Glomerular endothelial cell (primary cell): ENCODE results near the gene ELMO2. TPM values are rescaled to one million over a fixed set of nuclear protein-coding genes. Genes with fewer than 3 reads are reported as not detected.

Experiments used
- DNase-seq: peaks from one replicate; pipeline ENCODE4 v3.0.0-alpha.2; 2011; ENCODE audit warnings: low read depth, low spot score; ENCODE audit errors: extremely low read depth
- total RNA-seq: library from RNA; depleted of rRNA; stranded (reverse); fragments of >200 nt; gene quantifications from 2 replicates; pipeline ENCODE4 v1.2.3, GENCODE V29; 2015

The ELMO2 gene
- 34.0 and 38.8 TPM in 2 replicates for total RNA-seq

- DNase-seq, result peak; percentile 72
Observed at GRCh38 chr20:46406200-46406985, at the start of gene ELMO2. TSS of gene ELMO2 (minus strand) at chr20:46406615. CDS start at chr20:46394482, 12,133 bp downstream.

- DNase-seq, result no peak
Observed at GRCh38 chr20:46455729-46456128, 49.3 kb upstream of the ELMO2 start.

- no peak for DNase-seq
Observed at GRCh38 chr20:46446851-46447250, 40.4 kb upstream of the ELMO2 start.

GRCh38 chr20:46439837-46440236 lies 33.4 kb upstream of the ELMO2 start:
- DNase-seq, result no peak

- no peak for DNase-seq
Observed at GRCh38 chr20:46438156-46438750, 31.8 kb upstream of the ELMO2 start.

GRCh38 chr20:46435146-46435545 lies 28.7 kb upstream of the ELMO2 start:
- no peak for DNase-seq

- DNase-seq, result no peak
Observed at GRCh38 chr20:46434597-46434996, 28.2 kb upstream of the ELMO2 start.

GRCh38 chr20:46433051-46433450 lies 26.6 kb upstream of the ELMO2 start:
- no peak for DNase-seq

- DNase-seq, result no peak
Observed at GRCh38 chr20:46430921-46431712, 24.7 kb upstream of the ELMO2 start.

GRCh38 chr20:46427384-46427783 lies 21.0 kb upstream of the ELMO2 start:
- DNase-seq, result no peak

GRCh38 chr20:46423882-46424482 lies 17.6 kb upstream of the ELMO2 start:
- DNase-seq, result no peak

- no peak for DNase-seq
Observed at GRCh38 chr20:46423342-46423741, 16.9 kb upstream of the ELMO2 start.

GRCh38 chr20:46420878-46421277 lies 14.5 kb upstream of the ELMO2 start:
- no peak for DNase-seq

GRCh38 chr20:46419882-46420281 lies 13.5 kb upstream of the ELMO2 start:
- no peak for DNase-seq

- DNase-seq, result no peak
Observed at GRCh38 chr20:46416839-46417238, 10.4 kb upstream of the ELMO2 start.

GRCh38 chr20:46416421-46416820 lies 10.0 kb upstream of the ELMO2 start:
- DNase-seq, result no peak

- no peak for DNase-seq
Observed at GRCh38 chr20:46415773-46416172, 9.4 kb upstream of the ELMO2 start.

- DNase-seq, result no peak
Observed at GRCh38 chr20:46414608-46415007, 8.2 kb upstream of the ELMO2 start.

GRCh38 chr20:46411637-46412036 lies 5.2 kb upstream of the ELMO2 start:
- no peak for DNase-seq

- no peak for DNase-seq
Observed at GRCh38 chr20:46408281-46408731, 1.9 kb upstream of the ELMO2 start.

GRCh38 chr20:46407671-46407996 lies 1.2 kb upstream of the ELMO2 start:
- DNase-seq, result no peak
